Measurements from ENCODE around the gene EPC1.

GRCh38 chr10:32329061-32329460 lies 17.9 kb downstream of the EPC1 start:
- TF ChIP-seq POLR2A (IDR thresholded peaks at IDR 0.05; ENCODE audit: low read length) (no peak), GATA1 (IDR thresholded peaks at IDR 0.05; ENCODE audit: low read depth, low read length) (no peak)
